Hepatocyte (in vitro differentiated cells): Measurements from ENCODE around the gene NPC1.

Experiments used
- EZH2 ChIP-seq: fragments of 200-600 bp; sonication (generic); IDR thresholded peaks from 2 replicates; pipeline ENCODE4 v1.6.1; 2016; ENCODE audit warnings: antibody characterized with exemption, mild to moderate bottlenecking, borderline replicate concordance
- EZH2phosphoT487 ChIP-seq: fragments of 200-600 bp; sonication (generic); IDR thresholded peaks from one replicate; pipeline ENCODE4 v1.6.1; 2018; ENCODE audit warnings: antibody characterized with exemption, mild to moderate bottlenecking, low read depth, moderate library complexity; ENCODE audit not compliant: unreplicated experiment, severe bottlenecking
- TF ChIP-seq, protein P1 (sequence below): fragments of 200-600 bp; sonication (generic); IDR thresholded peaks from 2 replicates; pipeline ENCODE4 v1.5.1; 2016; ENCODE audit warnings: antibody characterized with exemption, mild to moderate bottlenecking; ENCODE audit not compliant: poor library complexity

DNA sequence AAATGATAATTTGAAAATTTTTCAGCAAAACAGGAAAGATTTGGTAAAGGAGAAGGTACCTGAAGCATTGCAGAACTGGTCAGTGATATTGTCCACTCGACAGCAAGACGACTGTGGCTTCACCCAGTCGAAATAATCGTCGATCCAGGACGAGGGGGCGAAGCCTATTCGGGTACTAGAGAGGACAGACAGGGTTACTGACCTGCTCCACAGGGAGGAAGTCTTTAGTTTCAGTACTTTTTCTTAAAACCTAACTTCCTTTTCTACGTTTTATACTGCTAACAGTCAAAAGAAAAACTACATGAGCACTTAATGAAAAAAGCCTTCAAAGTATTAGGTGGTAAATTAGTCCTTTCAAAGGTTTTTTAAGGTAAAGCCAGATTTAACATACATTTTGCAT lies 47.0 kb downstream of the NPC1 start:
- TF ChIP-seq, protein P1, sequence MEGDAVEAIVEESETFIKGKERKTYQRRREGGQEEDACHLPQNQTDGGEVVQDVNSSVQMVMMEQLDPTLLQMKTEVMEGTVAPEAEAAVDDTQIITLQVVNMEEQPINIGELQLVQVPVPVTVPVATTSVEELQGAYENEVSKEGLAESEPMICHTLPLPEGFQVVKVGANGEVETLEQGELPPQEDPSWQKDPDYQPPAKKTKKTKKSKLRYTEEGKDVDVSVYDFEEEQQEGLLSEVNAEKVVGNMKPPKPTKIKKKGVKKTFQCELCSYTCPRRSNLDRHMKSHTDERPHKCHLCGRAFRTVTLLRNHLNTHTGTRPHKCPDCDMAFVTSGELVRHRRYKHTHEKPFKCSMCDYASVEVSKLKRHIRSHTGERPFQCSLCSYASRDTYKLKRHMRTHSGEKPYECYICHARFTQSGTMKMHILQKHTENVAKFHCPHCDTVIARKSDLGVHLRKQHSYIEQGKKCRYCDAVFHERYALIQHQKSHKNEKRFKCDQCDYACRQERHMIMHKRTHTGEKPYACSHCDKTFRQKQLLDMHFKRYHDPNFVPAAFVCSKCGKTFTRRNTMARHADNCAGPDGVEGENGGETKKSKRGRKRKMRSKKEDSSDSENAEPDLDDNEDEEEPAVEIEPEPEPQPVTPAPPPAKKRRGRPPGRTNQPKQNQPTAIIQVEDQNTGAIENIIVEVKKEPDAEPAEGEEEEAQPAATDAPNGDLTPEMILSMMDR: no peak
- TF ChIP-seq EZH2 (no peak), EZH2phosphoT487 (no peak)
